KG1 (cell line): ENCODE measurements around the gene WRNIP1.
"Not testable (repeated sequence)": the region's sequence is repeated elsewhere in the genome, so short reads cannot be mapped to it uniquely, and the experiment has no call there.

Experiments used
- DNase-seq: peaks from one replicate; lab custom pipeline; 2025; lab: John Stamatoyannopoulos, UW

WRNIP1 gene

GRCh38 chr6:2741756-2742155, 23.4 kb upstream of the WRNIP1 start:
- DNase-seq, result no peak

GRCh38 chr6:2743280-2744208, 21.6 kb upstream of the WRNIP1 start:
- no peak for DNase-seq

GRCh38 chr6:2744209-2744771, 20.9 kb upstream of the WRNIP1 start:
- no peak for DNase-seq

- DNase-seq, result no peak
These were observed 20.4 kb upstream of the WRNIP1 start for GRCh38 chr6:2744778-2745177.

GRCh38 chr6:2745246-2745645, 19.9 kb upstream of the WRNIP1 start:
- DNase-seq, result no peak

- DNase-seq, result no peak
These were observed 18.6 kb upstream of the WRNIP1 start for GRCh38 chr6:2746557-2747061.

- no peak for DNase-seq
These were observed 17.0 kb upstream of the WRNIP1 start for GRCh38 chr6:2748183-2748582.

GRCh38 chr6:2749969-2750600, 15.1 kb upstream of the WRNIP1 start:
- peak; percentile 82 for DNase-seq

GRCh38 chr6:2750832-2751231, 14.4 kb upstream of the WRNIP1 start, which contains the start of gene MYLK4:
Gene MYLK4, minus strand, starts transcription at chr6:2750922. Its CDS starts 1,628 bp downstream, at chr6:2749294.
- DNase-seq, result no peak

- no peak for DNase-seq
These were observed 13.3 kb upstream of the WRNIP1 start for GRCh38 chr6:2751871-2752270.

GRCh38 chr6:2752477-2753109, 12.6 kb upstream of the WRNIP1 start:
- DNase-seq, result no peak

- no peak for DNase-seq
These were observed 12.1 kb upstream of the WRNIP1 start for GRCh38 chr6:2753110-2753489.

GRCh38 chr6:2753743-2754142, 11.4 kb upstream of the WRNIP1 start:
- DNase-seq, result no peak

GRCh38 chr6:2754393-2754792, 10.8 kb upstream of the WRNIP1 start:
- DNase-seq, result no peak

GRCh38 chr6:2754911-2755310, 10.3 kb upstream of the WRNIP1 start:
- DNase-seq, result no peak

GRCh38 chr6:2755456-2755855, 9.7 kb upstream of the WRNIP1 start:
- DNase-seq, result no peak

GRCh38 chr6:2756241-2756640, 9.0 kb upstream of the WRNIP1 start:
- DNase-seq, result no peak

- no peak for DNase-seq
These were observed 8.4 kb upstream of the WRNIP1 start for GRCh38 chr6:2756687-2757224.

GRCh38 chr6:2758980-2759379, 6.2 kb upstream of the WRNIP1 start:
- DNase-seq, result no peak

GRCh38 chr6:2760882-2761842, 4.0 kb upstream of the WRNIP1 start:
- no peak for DNase-seq

GRCh38 chr6:2762868-2763267, 2.3 kb upstream of the WRNIP1 start:
- not testable (repeated sequence) for DNase-seq
